Fibroblast of villous mesenchyme (primary cell): Measurements from ENCODE around the gene GGCT. TPM values are rescaled to one million over a fixed set of nuclear protein-coding genes. Genes with fewer than 3 reads are reported as not detected.

Experiments
- DNase-seq: peaks from one replicate; pipeline ENCODE4 v3.0.0-alpha.2; 2010; ENCODE audit warnings: low read depth
- H3K4me3 ChIP-seq: 2 replicates; pipeline ENCODE4 v1.5.1; 2011; ENCODE audit warnings: low read depth, mild to moderate bottlenecking, low read length
- total RNA-seq: library from RNA; depleted of rRNA; stranded (reverse); fragments of >200 nt; gene quantifications from 2 replicates; pipeline ENCODE4 v1.2.3, GENCODE V29; 2012
- TF ChIP-seq, protein P1 (sequence below): IDR thresholded peaks from 2 replicates; pipeline ENCODE4 v1.5.1; 2012; ENCODE audit warnings: low read depth, mild to moderate bottlenecking, low read length; ENCODE audit not compliant: insufficient read depth

Gene GGCT
- 18.1 and 20.3 TPM in 2 replicates for total RNA-seq

- peak; percentile 99 for DNase-seq
- TF ChIP-seq, protein P1, sequence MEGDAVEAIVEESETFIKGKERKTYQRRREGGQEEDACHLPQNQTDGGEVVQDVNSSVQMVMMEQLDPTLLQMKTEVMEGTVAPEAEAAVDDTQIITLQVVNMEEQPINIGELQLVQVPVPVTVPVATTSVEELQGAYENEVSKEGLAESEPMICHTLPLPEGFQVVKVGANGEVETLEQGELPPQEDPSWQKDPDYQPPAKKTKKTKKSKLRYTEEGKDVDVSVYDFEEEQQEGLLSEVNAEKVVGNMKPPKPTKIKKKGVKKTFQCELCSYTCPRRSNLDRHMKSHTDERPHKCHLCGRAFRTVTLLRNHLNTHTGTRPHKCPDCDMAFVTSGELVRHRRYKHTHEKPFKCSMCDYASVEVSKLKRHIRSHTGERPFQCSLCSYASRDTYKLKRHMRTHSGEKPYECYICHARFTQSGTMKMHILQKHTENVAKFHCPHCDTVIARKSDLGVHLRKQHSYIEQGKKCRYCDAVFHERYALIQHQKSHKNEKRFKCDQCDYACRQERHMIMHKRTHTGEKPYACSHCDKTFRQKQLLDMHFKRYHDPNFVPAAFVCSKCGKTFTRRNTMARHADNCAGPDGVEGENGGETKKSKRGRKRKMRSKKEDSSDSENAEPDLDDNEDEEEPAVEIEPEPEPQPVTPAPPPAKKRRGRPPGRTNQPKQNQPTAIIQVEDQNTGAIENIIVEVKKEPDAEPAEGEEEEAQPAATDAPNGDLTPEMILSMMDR: no peak
- H3K4me3 ChIP-seq: peak within 1 kb of the TSS; percentile 98
Measured at GRCh38 chr7:30504301-30505173, at the start of gene GGCT. Gene GGCT, minus strand, starts transcription at chr7:30504829. Its CDS starts 120 bp downstream, at chr7:30504709.

DNA sequence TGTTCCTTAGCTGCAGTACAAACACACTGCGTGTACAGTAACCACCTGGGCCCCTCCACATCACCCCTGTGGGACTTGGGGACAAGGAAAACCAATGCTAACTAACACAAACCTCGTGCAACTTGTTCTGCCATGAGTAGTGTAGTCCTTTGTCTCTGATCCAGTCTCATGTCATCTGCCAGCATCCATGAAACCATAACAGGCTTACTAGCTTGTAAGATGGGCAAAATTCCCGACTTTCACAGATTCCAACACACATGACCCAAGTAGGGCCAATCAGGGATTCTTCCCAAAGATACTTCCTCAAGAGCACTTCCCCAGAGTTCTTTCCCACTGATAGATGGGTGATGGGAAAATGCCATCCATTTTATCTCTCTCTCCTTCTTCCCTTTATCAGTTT lies 48.9 kb upstream of the GGCT start:
- H3K4me3 ChIP-seq: no peak overlapping the region
- DNase-seq: no peak
- TF ChIP-seq, protein P1: no peak

DNA sequence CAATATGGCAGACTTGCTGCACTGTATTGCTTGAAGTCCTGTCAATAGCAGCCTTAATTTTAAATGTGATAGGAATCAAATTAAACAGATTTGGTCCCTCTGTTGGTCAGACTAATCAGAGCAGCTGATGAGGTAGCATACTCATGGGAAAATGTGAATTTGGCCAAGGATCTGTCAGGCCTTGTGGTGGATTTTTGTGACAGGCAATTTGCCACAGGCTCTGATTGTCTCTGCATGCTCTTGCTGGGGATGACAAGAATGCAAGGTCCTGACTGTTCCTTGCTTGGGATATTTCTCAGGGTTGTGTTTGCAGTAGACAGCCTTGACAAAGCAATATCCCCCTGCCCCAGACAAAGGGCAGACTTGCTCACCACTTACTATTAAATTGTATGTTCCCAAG lies 48.5 kb upstream of the GGCT start:
- no peak for DNase-seq
- TF ChIP-seq, protein P1: no peak
- no peak overlapping the region for H3K4me3 ChIP-seq

GRCh38 chr7:30552330-30552729 lies 47.7 kb upstream of the GGCT start:
- TF ChIP-seq, protein P1: no peak
- no peak overlapping the region for H3K4me3 ChIP-seq
- no peak for DNase-seq

GRCh38 chr7:30549931-30550493 lies 45.4 kb upstream of the GGCT start:
- TF ChIP-seq, protein P1: no peak
- no peak overlapping the region for H3K4me3 ChIP-seq
- DNase-seq: no peak

DNA sequence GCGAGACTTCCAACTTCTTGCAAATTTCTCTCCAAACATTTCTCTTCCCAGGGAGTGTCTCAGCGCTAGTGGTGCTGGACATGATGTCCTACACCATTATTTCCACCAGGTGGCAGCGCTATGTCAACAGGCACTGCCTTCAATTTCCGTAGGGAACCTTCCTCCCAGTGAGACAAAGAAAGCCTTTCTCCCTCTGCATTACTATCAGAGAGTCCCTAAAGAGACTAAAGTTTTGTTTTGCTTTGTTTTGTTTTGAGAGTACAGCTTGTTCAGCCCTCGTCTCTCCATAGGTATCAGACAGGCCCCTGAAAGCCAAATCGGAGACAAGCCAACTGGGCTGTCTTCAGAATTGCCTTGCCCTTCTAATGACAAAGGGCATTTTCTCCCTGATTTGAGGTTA lies 44.2 kb upstream of the GGCT start:
- DNase-seq: peak; percentile 68
- TF ChIP-seq, protein P1: peak; percentile 87
- H3K4me3 ChIP-seq: no peak overlapping the region
